ENCODE data around the gene RNF5.
"Not testable (repeated sequence)": the region's sequence is repeated elsewhere in the genome, so short reads cannot be mapped to it uniquely, and the experiment has no call there.

Gene RNF5

DNA sequence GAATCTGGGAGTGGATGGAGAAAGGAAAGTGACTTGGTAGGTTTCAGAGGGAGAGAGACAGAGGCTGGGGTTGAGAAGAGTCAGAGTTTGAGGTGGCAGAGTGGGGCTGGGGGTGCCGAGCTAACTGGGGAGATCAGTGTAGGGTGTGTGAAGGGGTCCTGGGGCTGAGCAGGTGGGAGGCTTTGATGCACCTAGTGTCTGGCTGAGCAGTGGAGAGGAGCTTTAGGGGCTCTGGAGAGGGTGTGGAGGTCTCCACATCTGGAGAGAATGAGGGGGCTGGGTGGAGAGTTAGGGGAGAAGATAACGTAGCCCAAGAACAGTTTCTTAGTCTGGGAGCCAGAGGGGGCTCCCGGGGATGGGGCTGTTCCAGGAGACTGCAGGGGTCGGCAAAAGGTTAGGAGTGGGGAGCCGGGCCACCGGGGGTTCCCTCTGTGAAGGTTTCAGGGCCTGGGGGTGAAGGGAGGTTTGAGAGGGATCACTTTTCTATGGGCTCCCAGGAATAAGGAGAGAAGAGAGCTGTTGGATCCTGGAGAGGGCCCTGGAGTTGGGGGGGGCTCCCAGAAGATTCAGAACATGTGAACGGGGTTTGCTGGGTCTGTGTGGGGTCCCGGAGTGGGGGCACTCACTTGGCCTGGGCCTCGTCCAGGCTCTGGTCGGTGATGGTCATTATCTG lies 11.0 kb downstream of the RNF5 start:
- TF ChIP-seq, protein P1, sequence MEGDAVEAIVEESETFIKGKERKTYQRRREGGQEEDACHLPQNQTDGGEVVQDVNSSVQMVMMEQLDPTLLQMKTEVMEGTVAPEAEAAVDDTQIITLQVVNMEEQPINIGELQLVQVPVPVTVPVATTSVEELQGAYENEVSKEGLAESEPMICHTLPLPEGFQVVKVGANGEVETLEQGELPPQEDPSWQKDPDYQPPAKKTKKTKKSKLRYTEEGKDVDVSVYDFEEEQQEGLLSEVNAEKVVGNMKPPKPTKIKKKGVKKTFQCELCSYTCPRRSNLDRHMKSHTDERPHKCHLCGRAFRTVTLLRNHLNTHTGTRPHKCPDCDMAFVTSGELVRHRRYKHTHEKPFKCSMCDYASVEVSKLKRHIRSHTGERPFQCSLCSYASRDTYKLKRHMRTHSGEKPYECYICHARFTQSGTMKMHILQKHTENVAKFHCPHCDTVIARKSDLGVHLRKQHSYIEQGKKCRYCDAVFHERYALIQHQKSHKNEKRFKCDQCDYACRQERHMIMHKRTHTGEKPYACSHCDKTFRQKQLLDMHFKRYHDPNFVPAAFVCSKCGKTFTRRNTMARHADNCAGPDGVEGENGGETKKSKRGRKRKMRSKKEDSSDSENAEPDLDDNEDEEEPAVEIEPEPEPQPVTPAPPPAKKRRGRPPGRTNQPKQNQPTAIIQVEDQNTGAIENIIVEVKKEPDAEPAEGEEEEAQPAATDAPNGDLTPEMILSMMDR (IDR thresholded peaks at IDR 0.05; ENCODE audit: low read depth, low read length) = no peak
- no peak for DNase-seq (ENCODE audit: extremely low read depth, low read depth)

DNA sequence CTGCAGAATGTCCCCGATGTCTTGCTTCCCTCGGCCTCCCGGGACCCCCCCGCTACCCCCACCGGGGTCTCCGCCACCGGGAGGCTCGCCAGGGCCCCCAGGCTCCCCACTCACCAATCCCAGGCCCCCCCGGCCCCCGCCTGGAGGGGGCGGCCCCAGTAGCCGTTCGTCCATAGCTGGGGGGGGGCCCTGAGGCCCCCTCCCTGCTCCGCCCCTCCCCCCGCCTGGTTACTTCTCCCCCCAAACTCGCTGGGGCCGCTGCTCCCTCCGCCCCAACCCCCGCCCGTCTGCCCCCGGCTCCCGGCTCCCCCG lies 11.5 kb downstream of the RNF5 start:
- DNase-seq (ENCODE audit: extremely low read depth, low read depth) = no peak
- TF ChIP-seq, protein P1 (IDR thresholded peaks at IDR 0.05; ENCODE audit: low read depth, low read length) = no peak

DNA sequence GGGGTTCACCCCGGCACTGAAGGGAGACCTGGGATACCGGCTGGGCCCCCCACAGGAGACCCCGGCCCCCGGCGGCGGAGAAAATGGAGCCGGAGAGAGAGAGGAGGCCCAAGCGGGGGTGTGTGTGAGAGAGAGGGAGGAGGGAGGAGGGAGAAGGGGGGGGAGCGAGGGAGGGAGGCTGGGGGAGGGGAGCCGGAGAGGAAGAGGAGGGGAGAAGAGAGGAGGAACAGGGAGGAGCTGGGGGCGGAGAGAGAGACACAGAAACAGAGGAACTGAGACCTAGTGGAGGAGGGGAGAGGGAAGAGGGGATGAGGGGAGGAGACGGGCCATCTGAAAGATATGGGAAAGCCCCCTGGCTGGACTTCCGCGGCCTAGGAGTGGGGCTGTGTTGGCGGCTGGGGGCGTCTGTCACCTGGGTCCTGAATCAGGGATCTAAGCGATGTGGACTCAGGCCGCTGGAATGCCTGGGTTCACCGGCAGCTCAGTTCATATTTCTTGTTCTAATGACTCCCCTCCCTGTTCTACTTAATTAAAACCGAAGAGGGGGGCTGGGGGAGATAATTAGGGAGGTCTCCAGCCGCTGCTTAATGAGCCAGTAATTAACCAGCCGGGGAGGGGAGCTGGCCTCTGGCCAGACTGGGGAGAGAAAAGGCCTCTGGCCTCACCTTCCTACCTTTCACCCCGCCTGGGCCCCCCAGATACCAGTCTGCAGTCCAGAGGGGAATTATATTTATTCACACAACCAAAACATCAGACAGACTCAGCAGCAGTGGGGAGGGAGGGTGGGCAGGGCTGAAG lies 12.0 kb downstream of the RNF5 start, which contains the start of gene PBX2:
Gene PBX2, minus strand, starts transcription at position 149 of the 798 bp plus-strand sequence. CDS start 287 bp downstream, outside the sequence.
- DNase-seq (ENCODE audit: extremely low read depth, low read depth) = peak; percentile 87
- TF ChIP-seq, protein P1 (IDR thresholded peaks at IDR 0.05; ENCODE audit: low read depth, low read length) = no peak

DNA sequence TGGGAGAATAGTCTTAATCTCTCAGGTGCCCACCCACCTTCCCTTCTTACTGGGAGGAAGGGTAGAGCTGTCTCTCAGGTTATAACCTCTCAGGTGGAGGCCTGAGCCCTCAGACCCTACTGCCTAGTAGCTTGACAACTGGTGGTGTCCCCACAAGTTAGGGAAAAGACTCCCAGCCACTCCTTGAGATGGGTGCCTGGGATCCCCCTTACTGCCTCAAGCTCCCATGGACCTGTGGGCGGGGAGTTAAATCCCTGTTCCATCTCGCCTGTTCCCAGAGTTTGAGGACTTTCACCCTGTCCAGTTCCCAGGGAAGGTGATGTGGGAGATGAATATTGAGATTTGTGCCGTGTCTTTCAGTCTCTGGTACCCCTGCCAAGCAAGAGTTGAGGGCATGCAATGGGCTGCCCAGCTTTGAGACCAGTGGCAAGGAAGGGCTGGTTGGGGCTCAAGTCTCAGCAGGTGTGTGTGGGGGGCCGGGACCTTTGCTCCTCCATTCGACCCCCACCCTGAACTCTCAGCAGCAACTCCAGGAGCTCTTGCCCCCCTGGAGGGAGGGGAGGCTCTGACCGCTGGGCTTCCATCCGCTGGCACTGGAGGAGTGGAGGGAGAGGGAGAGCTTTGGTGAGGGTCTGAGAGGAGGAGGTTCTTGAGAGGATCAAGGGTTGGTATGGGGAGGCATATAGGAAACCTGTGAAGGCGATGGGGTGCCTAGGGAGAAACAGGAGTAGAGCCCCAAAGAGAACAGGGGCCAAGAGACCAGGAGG lies 12.9 kb downstream of the RNF5 start:
- TF ChIP-seq, protein P1 (IDR thresholded peaks at IDR 0.05; ENCODE audit: low read depth, low read length) = no peak
- DNase-seq (ENCODE audit: extremely low read depth, low read depth) = no peak

DNA sequence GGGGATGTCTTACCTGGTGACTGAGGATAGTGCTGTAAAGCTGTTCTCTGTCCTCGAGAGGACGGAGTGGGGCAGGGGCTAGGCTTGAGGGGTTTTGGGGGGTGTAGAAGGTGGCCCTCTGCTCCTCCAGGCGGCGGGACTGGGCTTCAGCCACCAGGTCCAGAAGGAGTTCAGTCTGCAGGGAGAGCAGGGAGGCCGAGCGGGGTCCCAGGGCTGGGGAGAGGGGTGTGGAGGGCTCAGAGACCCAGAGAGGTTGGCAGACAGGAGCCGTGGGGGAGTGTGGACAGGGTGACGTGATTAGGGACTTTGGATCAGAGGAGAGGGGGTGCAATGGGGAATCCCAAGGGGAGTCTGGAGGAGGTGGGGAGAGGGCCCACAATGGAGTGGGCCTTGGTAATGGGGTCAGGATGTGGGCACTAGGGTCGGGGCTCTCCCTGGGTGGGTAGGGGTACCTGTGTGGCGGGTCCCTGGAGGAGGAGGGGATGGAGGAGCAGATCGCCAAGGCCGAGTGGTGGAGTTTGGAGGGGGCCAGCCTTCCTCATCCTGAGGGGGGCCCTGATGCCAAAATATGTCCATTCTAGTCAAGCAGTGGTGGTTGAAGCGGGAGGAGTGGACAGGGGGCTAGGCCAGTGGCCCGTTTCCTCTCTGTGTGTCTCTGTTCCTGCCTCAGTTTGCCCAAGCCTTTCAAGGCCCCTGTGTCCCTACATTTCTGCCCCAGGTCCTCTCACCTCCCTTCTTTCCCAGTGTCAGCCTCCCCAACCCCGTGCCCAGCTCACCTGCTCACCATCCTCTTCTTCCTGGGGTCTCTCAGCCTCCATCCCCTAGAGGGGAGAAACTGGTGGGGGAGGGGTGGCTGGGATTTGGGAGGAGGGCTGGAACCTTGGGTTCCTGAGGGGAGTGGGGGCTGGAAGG lies 13.7 kb downstream of the RNF5 start:
- TF ChIP-seq, protein P1 (IDR thresholded peaks at IDR 0.05; ENCODE audit: low read depth, low read length) = no peak
- DNase-seq (ENCODE audit: extremely low read depth, low read depth) = no peak

DNA sequence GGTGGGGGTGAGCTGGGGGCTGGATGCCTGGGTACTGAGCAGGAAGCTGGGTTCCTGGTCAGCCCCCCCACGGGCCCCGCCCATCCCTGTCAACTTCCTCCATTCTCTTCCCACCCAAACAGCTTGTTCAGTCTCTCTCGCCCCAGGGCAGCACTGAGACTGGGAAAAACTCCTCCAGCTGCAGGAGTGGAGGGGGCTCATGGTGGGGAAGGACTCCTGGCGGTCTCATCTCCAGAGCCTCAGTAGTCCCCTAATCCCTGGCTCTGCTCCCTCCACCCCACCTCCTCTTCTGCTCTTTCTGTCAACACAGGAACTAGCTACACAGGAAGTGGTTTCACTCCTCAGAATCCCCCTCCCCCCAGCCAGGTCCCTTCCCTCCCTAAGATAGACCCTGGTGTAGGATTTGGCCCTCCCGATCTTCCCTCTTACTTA lies 14.4 kb downstream of the RNF5 start, which contains the start of gene GPSM3:
Gene GPSM3, minus strand, starts transcription at position 36 of the 432 bp plus-strand sequence. CDS start 130 bp downstream, outside the sequence.
- DNase-seq (ENCODE audit: extremely low read depth, low read depth) = no peak
- TF ChIP-seq, protein P1 (IDR thresholded peaks at IDR 0.05; ENCODE audit: low read depth, low read length) = no peak

DNA sequence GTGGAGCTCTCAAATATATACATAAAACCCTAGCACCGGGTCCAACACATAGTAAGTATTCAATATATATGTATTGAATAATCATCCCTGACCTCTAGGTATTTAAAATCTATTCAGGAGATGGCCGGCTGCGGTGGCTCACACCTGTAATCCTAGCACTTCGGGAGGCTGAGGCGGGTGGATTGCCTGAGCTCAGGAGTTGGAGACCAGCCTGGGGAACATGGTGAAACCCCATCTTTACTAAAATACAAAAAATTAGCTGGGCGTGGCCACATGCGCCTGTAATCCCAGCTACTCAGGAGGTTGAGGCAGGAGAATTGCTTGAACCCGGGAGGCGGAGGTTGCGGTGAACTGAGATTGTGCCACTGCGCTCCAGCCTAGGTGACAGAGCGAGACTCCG lies 14.9 kb downstream of the RNF5 start:
- not testable (repeated sequence) for DNase-seq (ENCODE audit: extremely low read depth, low read depth)

Measured in AG09319 (cell line).